PFSK-1 (cell line): ENCODE measurements around the gene ITGAD.

Source experiments
- POLR2AphosphoS5 ChIP-seq: IDR thresholded peaks from 2 replicates; pipeline ENCODE4 v1.6.1; 2012; ENCODE audit warnings: low read depth, mild to moderate bottlenecking, control low read depth, low read length, moderate library complexity
- REST ChIP-seq, 2 experiments: IDR thresholded peaks; 2 replicates each; pipeline versions ENCODE4 v1.6.1 to v1.8.0; 2011 to 2012; ENCODE audit warnings: low read depth in 2 of 2, low read length in 2 of 2, control low read depth in 1 of 2, inconsistent platforms in 1 of 2, mild to moderate bottlenecking in 1 of 2, moderate library complexity in 1 of 2; ENCODE audit not compliant: insufficient read depth in 1 of 2
- SIN3A ChIP-seq: IDR thresholded peaks from 2 replicates; pipeline ENCODE4 v1.6.1; 2012; ENCODE audit warnings: mild to moderate bottlenecking, low read length, moderate library complexity, borderline replicate concordance; ENCODE audit not compliant: insufficient read depth
- TAF1 ChIP-seq: IDR thresholded peaks from 2 replicates; pipeline ENCODE4 v1.6.1; 2012; ENCODE audit warnings: low read length, control low read depth, borderline replicate concordance; ENCODE audit not compliant: insufficient read depth

- TF ChIP-seq TAF1, result no peak
- TF ChIP-seq REST (IDR thresholded peaks at IDR 0.05; ENCODE audit: insufficient read depth in 1 of 2, low read depth in 2 of 2, low read length in 2 of 2), result no peak
- TF ChIP-seq POLR2AphosphoS5, result no peak
- TF ChIP-seq SIN3A, result no peak
These were observed 58.1 kb downstream of the ITGAD start for GRCh38 chr16:31451201-31451600.
